AG04450 (cell line): ENCODE data around the gene MRPL28. TPM values are rescaled to one million over a fixed set of nuclear protein-coding genes. Genes with fewer than 3 reads are reported as not detected.

Source experiments
- CTCF ChIA-PET: fragments of 300-600, 350-600 bp; formaldehyde crosslinking; extraction: SDS; loops from one replicate; lab custom pipeline; 2022; ENCODE audit warnings: antibody characterized with exemption, inconsistent platforms; lab: Charles Lee
- POLR2A ChIA-PET: fragments of 350-600 bp; formaldehyde crosslinking; extraction: SDS; loops from one replicate; lab custom pipeline; 2021; ENCODE audit warnings: antibody characterized with exemption, inconsistent platforms; lab: Yijun Ruan, JAX
- DNase-seq: peaks from one replicate; pipeline ENCODE4 v3.0.0-alpha.2; 2011; ENCODE audit warnings: low read depth, low spot score
- H3K27ac ChIP-seq: one replicate; pipeline ENCODE4 v1.5.1; 2012; ENCODE audit warnings: low read depth, low read length, control low read depth
- H3K27me3 ChIP-seq: one replicate; pipeline ENCODE4 v1.6.0; 2012; ENCODE audit warnings: low read length; ENCODE audit not compliant: control insufficient read depth, insufficient read depth
- H3K4me3 ChIP-seq: 2 replicates; pipeline ENCODE4 v1.5.1; 2011; ENCODE audit warnings: mild to moderate bottlenecking, low read depth, low read length, control low read depth
- H3K9me3 ChIP-seq: 2 replicates; pipeline ENCODE4 v1.5.1; 2012; ENCODE audit warnings: low read length; ENCODE audit not compliant: control insufficient read depth, insufficient read depth
- polyA plus RNA-seq: library from polyadenylated mRNA; depleted of rRNA; stranded (reverse); fragments of >200 nt; gene quantifications from 2 replicates; pipeline ENCODE4 v1.2.3, GENCODE V29; 2011
- TF ChIP-seq, protein P1 (sequence below): IDR thresholded peaks from 2 replicates; pipeline ENCODE4 v1.5.1; 2011; ENCODE audit warnings: low read depth, low read length, control low read depth, inconsistent platforms

The MRPL28 gene
- polyA plus RNA-seq, 1 experiment: 144 TPM

- POLR2A ChIA-PET: interaction anchor here (0.6 kb wide), 1 partner anchor 18 kb away, joined by 3 read pairs; no protein-coding TSS in a partner anchor
- Histone ChIP-seq H3K27ac (no peak overlapping the region), H3K4me3 (no peak overlapping the region), H3K9me3 (no peaks in the 10 kb centered on the region; the same call in 1 of the 2 replicates), H3K27me3 (no peaks in the 10 kb centered on the region)
- no peak for DNase-seq
- TF ChIP-seq, protein P1, sequence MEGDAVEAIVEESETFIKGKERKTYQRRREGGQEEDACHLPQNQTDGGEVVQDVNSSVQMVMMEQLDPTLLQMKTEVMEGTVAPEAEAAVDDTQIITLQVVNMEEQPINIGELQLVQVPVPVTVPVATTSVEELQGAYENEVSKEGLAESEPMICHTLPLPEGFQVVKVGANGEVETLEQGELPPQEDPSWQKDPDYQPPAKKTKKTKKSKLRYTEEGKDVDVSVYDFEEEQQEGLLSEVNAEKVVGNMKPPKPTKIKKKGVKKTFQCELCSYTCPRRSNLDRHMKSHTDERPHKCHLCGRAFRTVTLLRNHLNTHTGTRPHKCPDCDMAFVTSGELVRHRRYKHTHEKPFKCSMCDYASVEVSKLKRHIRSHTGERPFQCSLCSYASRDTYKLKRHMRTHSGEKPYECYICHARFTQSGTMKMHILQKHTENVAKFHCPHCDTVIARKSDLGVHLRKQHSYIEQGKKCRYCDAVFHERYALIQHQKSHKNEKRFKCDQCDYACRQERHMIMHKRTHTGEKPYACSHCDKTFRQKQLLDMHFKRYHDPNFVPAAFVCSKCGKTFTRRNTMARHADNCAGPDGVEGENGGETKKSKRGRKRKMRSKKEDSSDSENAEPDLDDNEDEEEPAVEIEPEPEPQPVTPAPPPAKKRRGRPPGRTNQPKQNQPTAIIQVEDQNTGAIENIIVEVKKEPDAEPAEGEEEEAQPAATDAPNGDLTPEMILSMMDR: no peak
- CTCF ChIA-PET: interaction anchor here (0.6 kb wide), 1 partner anchor 218 kb away, joined by 4 read pairs; no protein-coding TSS in a partner anchor
Measured at GRCh38 chr16:324451-325334, 45.6 kb downstream of the MRPL28 start.

DNA sequence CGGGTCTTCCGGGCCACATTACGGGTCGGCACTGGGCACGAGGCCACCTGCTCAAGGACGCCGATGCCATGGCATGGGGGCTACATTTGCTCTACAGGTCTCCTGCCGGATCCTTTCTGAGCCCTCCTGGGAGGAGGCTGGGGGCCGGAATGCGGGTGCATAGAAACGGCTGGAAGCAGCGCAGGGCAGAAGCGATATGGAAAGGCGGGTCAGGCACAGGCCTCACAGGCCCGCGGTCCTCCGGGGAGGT is 46.2 kb downstream of the MRPL28 start:
- Histone ChIP-seq H3K9me3 (no peaks in the 10 kb centered on the region; the same call in 1 of the 2 replicates), H3K27ac (no peak overlapping the region), H3K27me3 (no peaks in the 10 kb centered on the region), H3K4me3 (no peak overlapping the region)
- DNase-seq: no peak
- TF ChIP-seq, protein P1: no peak
- POLR2A ChIA-PET: no interaction called here
- CTCF ChIA-PET: interaction anchor here (0.6 kb wide), 1 partner anchor 218 kb away, joined by 4 read pairs; no protein-coding TSS in a partner anchor

DNA sequence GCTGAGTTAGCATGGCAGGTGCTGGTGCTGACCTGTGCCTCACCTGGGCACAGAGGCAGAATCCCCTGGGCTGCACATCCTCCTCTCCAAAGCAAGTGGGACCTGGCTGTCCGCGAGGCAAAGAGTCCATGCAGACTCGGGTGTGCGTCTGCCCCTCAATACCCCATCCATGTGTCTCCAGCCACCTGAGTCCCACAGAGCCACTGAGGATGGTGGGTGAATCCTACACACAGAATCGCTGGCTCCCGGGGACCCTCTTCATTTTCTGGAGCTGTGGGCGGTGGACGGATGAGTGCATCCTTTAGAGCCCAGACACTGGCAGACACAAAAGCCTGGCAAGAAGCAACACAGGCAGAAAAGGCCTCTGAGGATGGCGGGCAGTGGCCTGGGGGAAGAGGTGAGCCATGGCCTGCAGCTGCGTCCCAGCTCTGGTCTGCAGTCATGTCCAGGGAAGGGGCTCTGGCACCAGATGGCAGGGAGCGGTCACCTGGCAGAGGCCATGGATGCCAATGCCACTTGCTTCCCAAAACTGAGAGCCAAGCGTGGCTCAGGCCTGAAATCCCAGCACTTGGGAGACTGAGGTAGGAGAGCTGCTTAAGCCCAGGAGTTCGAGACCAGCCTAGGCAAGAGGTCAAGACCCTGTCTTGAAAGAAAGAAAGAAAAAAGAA is 47.7 kb downstream of the MRPL28 start:
- H3K9me3 ChIP-seq: no peaks in the 10 kb centered on the region; the same call in 1 of the 2 replicates
- H3K27ac ChIP-seq: no peak overlapping the region
- ChIA-PET CTCF (no interaction called here), POLR2A (no interaction called here)
- TF ChIP-seq, protein P1: no peak
- DNase-seq: no peak
- no peak overlapping the region for H3K4me3 ChIP-seq
- no peaks in the 10 kb centered on the region for H3K27me3 ChIP-seq

- CTCF ChIA-PET: interaction anchor here (0.7 kb wide), 1 partner anchor 224 kb away, joined by 5 read pairs; no protein-coding TSS in a partner anchor
- no peaks in the 10 kb centered on the region for H3K27me3 ChIP-seq
- DNase-seq: no peak
- POLR2A ChIA-PET: no interaction called here
- TF ChIP-seq, protein P1: no peak
- no peaks in the 10 kb centered on the region; the same call in 1 of the 2 replicates for H3K9me3 ChIP-seq
- H3K27ac ChIP-seq: no peak overlapping the region
- H3K4me3 ChIP-seq: no peak overlapping the region
Measured at GRCh38 chr16:321532-321931, 48.8 kb downstream of the MRPL28 start.
